Neural crest cell (in vitro differentiated cells): Measurements from ENCODE around the gene MAPK8IP3. TPM values are rescaled to one million over a fixed set of nuclear protein-coding genes. Genes with fewer than 3 reads are reported as not detected.

Experiments
- DNase-seq: peaks from one replicate; pipeline ENCODE4 v3.0.0; 2021; ENCODE audit warnings: low read depth, mixed read lengths, low spot score
- H3K27ac Mint-ChIP-seq: one replicate; pipeline ENCODE4 v1.8.0; 2021; ENCODE audit warnings: mild to moderate bottlenecking, mixed read lengths; ENCODE audit not compliant: unreplicated experiment
- H3K27me3 Mint-ChIP-seq: 2 replicates; pipeline ENCODE4 v1.8.0; 2021; ENCODE audit warnings: low read depth, mild to moderate bottlenecking, mixed read lengths
- H3K36me3 Mint-ChIP-seq: 2 replicates; pipeline ENCODE4 v1.8.0; 2021; ENCODE audit warnings: low read depth, mild to moderate bottlenecking, mixed read lengths
- H3K4me1 Mint-ChIP-seq: 2 replicates; pipeline ENCODE4 v1.8.0; 2021; ENCODE audit warnings: mixed read lengths
- H3K4me3 Mint-ChIP-seq: one replicate; pipeline ENCODE4 v1.8.0; 2021; ENCODE audit warnings: mild to moderate bottlenecking, mixed read lengths
- H3K9me3 Mint-ChIP-seq: 2 replicates; pipeline ENCODE4 v1.8.0; 2021; ENCODE audit warnings: mixed read lengths
- CTCF ChIP-seq: fragments of 200-600 bp; sonication (generic); conservative IDR thresholded peaks from 2 replicates; pipeline ENCODE4 v1.5.0; 2021; ENCODE audit warnings: antibody characterized with exemption, mild to moderate bottlenecking
- total RNA-seq: library from RNA; stranded (reverse); gene quantifications from 2 replicates; pipeline ENCODE4 v1.2.1, GENCODE V29; 2021

MAPK8IP3 gene
- total RNA-seq, 1 donor from 2014 or later, result 111 TPM

DNA sequence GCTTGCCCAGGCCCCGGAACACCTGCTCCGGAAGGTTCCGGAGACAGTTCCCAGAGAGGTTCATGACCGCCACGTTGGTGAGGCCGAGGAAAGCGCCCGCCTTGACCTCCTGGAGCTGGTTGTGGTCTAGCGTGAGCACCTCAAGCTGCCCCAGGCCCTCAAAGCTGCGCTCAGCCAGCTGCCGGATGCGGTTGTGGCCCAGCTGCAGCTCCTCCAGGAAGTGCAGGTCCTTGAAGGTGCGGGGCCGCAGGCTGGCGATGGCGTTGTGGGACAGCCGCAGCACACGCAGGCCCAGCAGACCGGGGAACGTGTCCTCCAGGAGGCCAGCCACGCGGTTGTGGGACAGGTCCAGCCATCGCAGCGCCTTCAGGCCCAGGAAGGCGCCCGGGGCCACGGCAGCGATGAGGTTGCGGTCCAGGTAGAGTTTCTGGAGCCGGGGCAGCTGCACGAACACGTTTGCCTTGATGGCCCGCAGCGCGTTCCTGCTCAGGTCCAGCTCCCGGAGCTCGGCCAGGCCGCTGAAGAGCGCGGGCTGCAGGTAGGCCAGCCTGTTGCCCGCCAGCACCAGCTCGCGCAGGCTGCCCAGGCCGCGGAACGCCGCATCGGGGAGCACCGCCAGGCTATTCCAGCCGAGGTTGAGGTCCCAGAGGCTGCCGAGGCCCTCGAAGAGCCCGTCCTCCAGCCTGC, 85.4 kb downstream of the MAPK8IP3 start:
- Mint-ChIP-seq H3K27ac (no peak overlapping the region), H3K4me1 (no peaks in the 10 kb centered on the region), H3K9me3 (no peaks in the 10 kb centered on the region), H3K36me3 (no peaks in the 10 kb centered on the region), H3K27me3 (no peaks in the 10 kb centered on the region), H3K4me3 (no peak overlapping the region)
- DNase-seq, result no peak
- TF ChIP-seq CTCF, result no peak

DNA sequence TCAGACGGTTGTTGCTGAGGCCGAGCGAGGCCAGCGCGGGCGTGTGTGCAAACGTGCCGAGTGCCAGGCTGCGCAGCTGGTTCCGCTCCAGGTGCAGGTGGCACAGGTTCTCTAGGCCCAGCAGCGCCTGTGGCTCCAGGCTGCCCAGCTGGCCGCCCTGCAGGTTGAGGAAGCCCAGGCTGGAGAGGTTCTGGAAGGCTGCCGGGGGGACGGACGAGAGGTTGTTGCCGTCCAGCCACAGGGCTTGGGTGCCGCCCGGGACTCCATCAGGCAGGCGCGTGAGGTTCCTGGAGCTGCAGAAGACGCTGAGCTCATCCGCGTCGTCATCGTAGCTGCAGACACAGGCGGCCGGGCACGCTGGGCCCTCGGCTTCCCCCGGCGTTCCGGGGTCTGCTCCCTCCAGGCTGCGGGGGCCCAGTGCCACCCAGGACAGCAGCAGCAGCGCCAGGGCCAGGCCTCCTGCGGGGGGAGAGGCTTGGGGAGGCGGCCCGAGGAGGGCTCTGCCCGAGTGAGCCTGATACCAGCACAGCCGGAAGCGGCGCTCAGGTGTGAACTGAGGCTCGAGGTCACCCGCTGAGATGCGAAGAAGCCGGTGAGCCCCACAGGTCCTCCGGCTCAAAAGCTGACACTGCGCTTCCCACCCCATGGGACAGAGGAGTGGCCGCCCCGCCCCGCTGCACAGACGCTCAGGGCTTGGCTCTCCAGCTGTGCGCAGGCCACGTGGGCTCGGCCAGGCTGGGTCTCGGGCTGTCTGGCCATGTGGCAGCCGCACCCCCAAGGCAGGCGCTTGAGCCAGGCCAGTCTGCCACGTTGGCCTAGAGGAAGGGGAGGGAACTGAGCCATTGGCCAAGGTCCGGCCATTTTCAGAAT, 86.2 kb downstream of the MAPK8IP3 start:
- Mint-ChIP-seq H3K4me1 (no peaks in the 10 kb centered on the region), H3K36me3 (peaks cover 4% of the 10 kb centered on the region), H3K4me3 (no peak overlapping the region), H3K9me3 (no peaks in the 10 kb centered on the region), H3K27ac (no peak overlapping the region), H3K27me3 (no peaks in the 10 kb centered on the region)
- no peak for TF ChIP-seq CTCF
- DNase-seq, result no peak

- Mint-ChIP-seq H3K27me3 (no peaks in the 10 kb centered on the region), H3K4me1 (no peaks in the 10 kb centered on the region), H3K4me3 (no peak overlapping the region), H3K27ac (no peak overlapping the region), H3K36me3 (peaks cover 5% of the 10 kb centered on the region), H3K9me3 (no peaks in the 10 kb centered on the region)
- TF ChIP-seq CTCF, result no peak
- DNase-seq, result no peak
Measured at GRCh38 chr16:1792836-1793577, 87.0 kb downstream of the MAPK8IP3 start.

DNA sequence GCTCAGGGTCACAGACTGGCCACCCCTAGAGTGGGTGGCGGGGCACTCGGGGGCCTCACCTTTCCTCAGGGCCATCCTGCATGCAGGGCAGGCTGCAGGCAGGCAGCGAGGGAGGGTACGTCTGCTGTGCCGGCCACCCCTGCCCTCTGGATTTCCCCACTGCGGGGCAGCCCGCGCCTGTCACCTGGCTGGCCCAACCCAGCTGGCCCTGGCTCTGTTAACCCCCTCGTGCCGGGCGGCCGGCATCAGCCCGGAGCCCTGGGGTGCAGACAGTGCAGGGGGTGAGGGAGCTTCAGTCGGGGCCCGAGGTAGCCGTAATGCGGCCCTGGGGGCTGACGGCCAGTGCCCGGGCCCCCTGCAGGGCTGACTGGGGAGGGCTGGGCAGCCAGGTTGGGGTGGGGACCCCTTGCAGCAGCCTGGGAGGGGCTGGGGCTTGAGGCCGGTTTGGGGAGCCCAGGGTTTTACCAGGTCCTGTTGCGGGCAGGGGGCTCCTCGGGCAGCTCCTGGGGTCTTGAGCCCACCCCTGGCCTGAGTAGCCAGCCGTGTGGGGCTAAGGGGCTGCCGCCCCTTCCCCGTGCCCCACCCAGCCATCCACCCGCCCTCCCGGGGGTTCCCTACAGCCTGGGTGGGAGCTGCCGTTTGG, 87.7 kb downstream of the MAPK8IP3 start, which contains the start of gene IGFALS:
Gene IGFALS (minus strand): TSS at position 128 of the 643 bp plus-strand sequence. CDS start 53 bp downstream, at position 75.
- Mint-ChIP-seq H3K4me1 (no peaks in the 10 kb centered on the region), H3K27ac (no peak within 1 kb of the TSS), H3K4me3 (no peak within 1 kb of the TSS), H3K9me3 (no peaks in the 10 kb centered on the region), H3K27me3 (no peaks in the 10 kb centered on the region), H3K36me3 (peaks cover 6% of the 10 kb centered on the region)
- TF ChIP-seq CTCF, result no peak
- DNase-seq, result no peak

DNA sequence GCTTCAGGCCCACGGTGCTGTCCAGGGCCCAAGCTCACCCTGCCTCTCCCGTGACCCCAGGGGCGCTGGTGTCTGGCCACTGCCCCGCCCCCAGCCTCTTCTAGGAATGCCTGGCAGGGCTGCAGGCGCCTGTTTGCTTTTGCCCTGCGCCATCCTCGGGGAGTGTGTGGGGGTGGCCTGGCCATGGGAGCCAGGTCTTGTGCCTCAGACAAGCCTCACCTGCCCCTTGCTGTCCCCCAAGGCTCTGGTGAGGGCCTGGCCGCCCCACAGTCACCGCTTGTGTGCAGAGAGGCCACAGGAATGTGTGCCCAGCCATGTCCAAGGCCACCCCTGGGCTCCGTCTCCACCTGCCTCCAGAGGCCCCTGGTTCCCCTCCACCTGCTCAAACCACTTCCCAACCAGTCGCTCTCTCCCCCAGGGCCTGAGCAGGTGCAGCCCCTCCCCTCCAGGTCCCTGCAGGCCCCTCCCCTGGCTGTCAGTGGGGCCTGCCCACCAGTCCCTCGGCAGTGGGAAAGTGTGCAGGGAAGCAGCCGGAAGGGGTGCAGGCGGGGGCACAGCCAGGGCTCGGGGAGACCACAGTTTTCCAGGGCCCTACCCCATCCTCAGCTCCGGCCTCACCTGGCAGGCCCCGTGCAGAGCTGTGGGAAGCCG, 88.4 kb downstream of the MAPK8IP3 start:
- Mint-ChIP-seq H3K36me3 (peaks cover 11% of the 10 kb centered on the region), H3K9me3 (no peaks in the 10 kb centered on the region), H3K4me1 (no peaks in the 10 kb centered on the region), H3K4me3 (no peak overlapping the region), H3K27me3 (no peaks in the 10 kb centered on the region), H3K27ac (no peak overlapping the region)
- TF ChIP-seq CTCF, result no peak
- no peak for DNase-seq
